Activated CD8-positive, alpha-beta memory T cell treated with anti-CD3 and anti-CD28 coated beads for 1 hour (primary cell): ENCODE data around the gene ATP6V1C2.

Source experiments
- DNase-seq, 2 donors: peaks; one replicate each; pipeline ENCODE4 v3.0.0-alpha.2; 2020; ENCODE audit warnings: low read depth in 1 of 2; ENCODE audit errors: extremely low read depth in 1 of 2

Gene ATP6V1C2, protein sequence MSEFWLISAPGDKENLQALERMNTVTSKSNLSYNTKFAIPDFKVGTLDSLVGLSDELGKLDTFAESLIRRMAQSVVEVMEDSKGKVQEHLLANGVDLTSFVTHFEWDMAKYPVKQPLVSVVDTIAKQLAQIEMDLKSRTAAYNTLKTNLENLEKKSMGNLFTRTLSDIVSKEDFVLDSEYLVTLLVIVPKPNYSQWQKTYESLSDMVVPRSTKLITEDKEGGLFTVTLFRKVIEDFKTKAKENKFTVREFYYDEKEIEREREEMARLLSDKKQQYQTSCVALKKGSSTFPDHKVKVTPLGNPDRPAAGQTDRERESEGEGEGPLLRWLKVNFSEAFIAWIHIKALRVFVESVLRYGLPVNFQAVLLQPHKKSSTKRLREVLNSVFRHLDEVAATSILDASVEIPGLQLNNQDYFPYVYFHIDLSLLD

DNA sequence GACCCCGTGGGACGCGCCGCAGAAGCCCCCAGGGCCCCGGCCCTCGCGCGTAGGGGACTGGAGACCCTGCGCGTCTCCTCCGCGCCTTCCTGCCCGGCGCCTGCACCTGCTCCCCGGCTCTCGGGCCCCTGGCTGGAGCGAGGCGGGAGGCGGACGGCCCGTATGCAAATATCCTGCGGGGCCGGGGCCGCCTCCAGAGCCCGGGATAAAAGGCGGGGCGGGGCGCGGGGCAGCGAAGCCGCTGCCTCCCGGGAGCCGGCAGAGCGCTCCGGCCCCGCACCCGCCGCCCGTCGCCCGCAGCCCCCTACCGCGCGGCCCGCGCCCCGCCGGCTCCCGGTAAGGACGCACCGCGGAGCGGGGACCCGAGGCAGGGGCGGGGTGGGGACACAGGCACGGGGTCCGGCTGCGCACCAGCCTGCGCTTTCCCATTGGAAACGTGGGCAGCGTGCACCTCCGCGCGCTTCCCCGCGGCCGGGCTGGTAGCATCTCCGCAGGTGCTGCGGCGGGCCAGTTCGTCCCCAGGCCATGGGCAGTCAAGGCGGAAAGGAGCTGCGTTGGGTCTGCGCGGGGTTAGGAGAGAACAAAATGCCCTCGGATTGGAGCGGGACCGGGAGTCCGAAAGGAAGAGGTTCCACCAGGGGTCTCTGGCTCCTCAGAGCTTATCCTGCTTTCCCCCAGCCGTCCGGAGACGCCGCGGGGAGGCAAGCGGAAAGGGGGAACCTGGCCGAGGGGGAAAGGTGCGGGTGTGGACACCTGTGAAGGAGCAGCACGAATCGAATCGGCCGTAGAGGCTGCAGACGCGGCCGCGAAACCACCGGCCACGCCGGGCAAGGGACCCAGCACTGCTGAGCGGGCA lies at the start of gene ATP6V1C2:
Gene ATP6V1C2, plus strand, starts transcription at position 235 of the 856 bp plus-strand sequence. CDS start 1,220 bp downstream, outside the sequence.
- no peak for DNase-seq

DNA sequence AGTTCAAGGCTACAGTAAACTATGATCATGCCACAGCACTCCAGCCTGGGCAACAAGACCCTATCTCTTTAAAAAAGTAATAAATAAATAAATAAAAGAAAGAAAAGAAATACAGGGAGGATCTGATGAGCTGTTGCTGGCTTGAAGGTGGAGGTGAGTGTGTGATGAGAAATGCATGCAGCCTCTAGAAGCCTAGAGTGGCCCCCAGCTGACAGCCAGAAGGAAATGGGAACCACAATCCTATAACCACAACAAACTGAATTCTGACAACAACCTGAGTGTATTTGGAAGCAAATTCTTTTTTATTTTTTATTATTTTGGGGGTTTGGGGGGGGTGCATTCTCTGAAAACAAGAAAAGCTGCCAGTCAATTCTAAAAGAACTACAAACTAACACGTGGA lies 46.3 kb upstream of the ATP6V1C2 start:
- no peak for DNase-seq

DNA sequence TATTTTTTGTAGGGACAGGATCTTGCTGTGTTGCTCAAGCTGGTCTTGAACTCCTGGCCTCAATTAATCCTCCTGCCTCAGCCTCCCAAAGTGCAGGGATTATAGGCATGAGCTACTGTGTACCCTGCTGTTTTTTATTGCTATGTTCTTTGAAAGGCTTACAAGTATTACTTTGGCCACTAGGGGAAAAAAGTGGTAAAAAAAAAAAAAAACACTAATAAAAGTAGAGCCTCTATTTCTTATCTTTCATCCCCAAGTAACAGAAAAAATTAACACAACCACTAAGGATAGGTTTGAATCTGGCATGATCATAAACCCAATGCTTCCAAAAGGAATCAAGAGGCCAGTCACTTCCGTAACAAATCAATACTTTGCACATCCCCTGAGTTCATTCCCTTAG lies 43.2 kb upstream of the ATP6V1C2 start:
- no peak for DNase-seq

DNA sequence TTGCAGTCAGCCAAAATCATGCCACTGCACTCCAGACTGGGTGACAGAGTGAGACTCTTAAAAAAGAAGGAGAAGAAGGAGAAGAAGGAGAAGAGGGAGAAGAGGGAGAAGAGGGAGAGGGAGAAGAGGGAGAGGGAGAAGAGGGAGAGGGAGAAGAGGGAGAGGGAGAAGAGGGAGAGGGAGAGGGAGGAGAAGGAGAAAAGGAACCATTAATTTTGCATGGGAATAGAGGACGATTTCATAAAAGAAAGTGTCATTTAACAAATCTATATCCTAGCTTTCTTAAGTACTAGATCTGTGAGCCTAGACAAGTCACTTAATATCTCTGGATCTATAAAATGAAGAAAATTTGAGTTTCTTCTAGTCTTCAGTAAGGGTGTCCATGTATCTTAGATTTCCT lies 41.2 kb upstream of the ATP6V1C2 start:
- DNase-seq = no peak

DNA sequence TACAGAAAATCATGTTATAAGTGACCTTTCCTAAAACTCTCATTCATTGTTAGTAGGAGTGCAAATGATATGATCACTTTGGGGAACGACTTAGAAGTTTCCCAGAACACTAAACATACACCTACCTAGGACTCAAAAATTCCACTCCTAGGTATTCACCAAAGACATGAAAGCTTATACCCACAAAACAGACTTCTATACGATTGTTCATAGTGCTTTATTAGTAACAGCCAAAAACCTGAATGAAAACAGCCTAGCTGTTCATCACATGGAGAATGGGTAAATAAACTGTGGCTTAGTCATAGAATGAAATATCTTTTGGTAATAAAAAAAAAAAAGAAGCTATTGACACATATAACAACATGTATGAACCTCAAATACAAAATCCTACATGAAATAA lies 40.5 kb upstream of the ATP6V1C2 start:
- no peak for DNase-seq

DNA sequence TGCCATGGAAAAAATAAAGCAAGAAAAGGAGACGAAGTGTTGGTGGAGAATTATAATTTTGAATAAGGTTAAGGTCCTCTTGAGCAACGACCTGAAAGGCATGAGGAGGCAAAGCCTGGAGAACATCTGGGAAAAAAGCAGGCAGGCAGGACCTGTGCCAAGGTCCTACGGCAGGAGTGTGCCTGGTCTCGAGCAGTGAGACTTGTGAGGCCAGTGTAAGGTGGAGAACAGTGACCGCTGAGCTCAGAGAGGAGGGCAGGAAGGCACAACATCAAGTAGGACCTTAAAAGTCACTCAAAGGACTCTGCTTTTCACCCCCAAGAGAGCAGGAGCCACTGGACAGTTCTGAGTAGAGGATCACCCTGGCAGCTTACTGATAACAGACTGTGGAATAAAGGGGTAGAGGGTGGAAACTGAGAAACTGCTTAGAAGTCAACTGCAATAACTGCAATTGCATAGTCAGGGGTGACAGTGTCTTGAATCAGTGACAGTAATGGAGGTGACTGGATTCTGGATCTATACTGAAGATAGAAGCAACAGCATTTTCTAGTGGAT lies 35.2 kb upstream of the ATP6V1C2 start:
- no peak for DNase-seq

DNA sequence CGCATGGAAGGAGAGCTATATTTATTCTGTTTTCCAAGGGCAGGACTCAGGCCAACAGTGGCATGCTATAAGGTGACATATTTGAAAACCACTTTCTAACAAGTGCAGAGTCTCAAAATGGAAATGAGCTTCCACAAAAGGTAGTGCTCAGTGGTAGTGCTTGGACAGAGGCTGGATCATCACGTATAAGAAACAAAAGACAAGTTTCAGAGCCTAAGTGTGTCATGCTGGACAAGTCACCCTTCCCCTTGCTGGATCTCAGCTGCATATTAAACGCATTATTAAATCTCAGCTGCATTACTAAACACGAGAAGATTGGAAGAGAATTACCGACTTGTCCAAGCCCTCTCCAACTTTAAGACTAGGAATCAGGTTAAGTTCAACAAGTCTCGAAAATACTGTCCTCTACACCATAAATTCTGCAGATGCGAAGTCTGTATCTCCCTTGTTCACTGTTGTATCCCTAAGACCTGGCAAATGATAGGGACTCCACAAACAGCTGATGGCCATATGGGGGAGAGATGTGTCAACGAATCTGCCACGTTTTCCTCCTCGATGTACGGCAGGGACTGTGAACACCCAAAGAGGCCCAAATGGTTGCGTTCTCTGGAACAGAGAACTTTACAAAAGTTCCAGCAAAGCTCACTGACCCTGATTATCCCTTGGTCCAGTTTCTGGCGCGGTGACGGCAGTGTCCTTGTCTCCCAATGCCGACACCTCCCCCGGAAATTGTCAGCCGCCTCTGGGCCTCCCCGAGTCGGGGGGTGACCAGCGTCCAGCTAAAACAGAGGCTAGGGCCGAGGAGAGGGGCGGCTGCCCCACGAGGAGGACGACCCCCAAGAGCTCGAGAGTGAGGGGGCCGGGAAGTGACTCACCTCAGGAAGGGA lies 32.3 kb upstream of the ATP6V1C2 start:
- no peak for DNase-seq

DNA sequence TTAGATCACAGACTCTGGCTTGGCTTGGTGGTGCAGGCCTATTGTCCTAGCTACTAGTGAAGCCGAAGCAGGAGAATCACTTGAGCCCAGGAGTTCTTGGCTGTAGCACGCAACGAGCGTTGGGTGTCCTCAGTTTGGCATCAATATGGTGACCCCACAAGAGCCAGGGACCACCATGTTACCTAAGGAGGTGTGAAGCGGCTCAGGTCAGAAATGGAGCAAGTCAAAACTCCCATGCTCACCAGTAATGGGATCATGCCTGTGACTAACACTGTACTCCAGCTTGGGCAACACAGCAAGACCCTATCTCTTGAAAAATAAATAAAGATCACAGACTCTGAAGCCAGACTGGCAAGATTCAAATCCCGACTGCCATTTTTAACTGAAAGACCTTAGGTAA lies 29.9 kb upstream of the ATP6V1C2 start:
- no peak for DNase-seq

DNA sequence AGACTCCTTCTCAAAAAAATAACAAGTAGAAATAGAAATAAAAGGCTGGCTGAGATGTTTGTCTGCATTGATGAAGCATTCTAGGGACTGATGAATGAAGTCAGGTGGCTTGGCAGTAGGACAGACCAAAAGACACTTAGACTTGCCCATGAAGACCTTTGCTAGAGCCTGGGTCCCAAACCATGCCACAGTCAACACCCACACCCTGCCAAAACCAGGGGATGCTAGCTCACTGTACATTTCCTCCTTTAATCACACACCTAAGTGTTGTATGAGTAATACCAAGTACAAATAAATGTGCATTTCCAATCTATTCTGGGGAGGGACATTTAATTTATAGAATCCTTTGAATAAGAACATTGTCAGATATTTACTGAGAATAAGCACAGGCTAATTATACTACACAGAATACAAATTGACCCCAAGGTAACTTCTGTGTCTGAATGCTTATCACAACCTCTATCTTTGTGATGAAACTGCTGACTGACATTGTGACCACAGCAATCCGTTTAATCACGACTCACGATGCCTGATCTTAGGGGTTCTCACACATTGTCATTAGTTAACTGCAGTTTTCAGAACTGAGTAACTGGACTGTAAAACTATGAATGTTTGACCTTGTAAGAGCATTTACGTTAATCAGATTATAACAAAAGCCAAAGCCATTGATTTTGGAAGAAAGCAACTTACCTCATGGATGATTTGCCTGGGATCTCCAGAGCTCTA lies 21.2 kb upstream of the ATP6V1C2 start:
- no peak for DNase-seq

DNA sequence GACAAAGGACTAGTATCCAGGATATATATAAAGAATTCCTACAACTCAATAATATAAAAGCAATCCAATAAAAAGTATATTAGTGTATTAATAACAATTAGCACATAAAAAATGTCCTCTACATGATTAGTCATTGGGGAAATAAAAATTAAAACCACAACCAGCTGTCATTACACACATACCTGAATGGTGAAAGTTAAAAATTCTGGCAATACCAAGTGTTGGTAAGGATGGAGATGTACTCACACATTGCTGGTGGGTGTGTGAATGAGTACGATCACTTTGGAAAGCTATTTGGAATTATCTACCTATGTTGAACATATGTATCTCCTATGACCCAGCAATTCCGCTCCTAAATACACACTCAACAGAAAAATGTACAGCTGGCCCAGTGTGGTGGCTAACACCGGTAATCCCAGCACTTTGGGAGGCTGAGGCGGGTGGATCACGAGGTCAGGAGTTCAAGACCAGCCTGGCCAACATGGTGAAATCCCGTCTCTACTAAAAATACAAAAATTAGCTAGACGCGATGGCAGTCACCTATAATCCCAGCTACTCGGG lies 17.3 kb upstream of the ATP6V1C2 start:
- no peak for DNase-seq

DNA sequence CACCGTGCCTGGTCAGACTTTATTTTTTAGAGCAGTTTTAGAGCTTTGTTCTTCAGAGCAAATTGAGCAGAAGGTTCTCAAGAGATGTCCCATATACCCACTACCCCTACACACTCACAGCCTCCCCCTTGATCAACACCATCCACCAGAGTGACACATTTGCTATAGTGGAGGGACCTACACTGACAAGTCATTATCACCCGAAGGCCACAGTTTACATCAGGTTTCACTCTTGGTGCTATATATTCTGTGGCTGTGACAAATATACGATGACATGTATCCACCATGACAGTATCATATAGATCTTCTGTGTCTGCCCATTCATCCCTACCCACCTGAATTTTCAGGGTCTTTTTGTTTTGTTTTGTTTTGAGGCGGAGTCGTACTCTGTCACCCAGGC lies 15.4 kb upstream of the ATP6V1C2 start:
- no peak for DNase-seq

DNA sequence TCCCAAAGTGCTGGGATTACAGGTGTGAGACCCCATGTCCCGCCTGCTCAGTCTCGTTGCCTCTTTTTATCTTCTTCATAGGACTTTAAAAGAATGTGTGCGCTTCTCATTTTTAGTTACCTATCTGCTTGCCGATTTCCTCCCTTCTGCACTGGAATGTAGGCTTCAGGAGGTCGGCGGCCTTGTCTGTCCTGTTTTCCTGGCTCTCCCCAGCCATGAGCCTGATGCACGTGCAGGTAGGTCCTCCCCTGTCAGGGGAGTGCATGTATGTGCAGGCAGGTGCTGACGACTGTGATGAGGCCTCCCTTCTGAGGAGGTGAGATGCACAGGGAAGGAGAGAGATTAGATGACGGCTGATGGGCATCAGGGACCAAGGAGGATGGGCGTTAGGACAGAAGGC lies 13.6 kb upstream of the ATP6V1C2 start:
- no peak for DNase-seq

DNA sequence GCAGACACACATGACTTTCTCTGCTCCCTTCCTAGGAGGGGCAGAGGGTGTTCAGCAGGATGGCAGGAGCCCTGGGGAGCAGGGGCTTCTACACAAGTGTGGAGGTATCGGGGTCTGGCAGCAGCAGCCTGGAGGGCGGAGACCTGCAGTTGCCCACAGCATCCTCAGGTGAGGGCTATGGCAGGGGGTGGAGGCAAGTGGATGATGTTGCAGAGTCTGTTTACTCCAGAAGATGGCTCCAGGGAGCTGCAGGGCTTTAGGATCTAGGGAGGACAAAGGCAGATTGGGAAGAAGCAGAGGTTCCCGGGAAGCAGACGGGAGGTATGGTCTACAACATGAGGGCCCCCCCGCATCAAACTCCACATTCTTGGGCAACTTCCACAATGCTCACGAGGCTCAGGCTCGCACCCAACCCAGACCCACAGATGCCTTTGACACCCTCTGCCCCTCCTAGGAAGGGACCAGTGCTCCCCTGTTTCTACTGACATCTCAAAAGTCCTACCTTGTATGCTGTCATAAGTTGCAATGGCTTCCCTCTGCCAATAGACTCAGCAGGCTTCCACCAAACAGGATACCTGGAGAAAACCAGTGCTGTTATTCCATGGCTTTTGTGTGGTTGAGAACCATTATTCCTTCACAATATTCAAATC lies 12.0 kb upstream of the ATP6V1C2 start:
- no peak for DNase-seq

DNA sequence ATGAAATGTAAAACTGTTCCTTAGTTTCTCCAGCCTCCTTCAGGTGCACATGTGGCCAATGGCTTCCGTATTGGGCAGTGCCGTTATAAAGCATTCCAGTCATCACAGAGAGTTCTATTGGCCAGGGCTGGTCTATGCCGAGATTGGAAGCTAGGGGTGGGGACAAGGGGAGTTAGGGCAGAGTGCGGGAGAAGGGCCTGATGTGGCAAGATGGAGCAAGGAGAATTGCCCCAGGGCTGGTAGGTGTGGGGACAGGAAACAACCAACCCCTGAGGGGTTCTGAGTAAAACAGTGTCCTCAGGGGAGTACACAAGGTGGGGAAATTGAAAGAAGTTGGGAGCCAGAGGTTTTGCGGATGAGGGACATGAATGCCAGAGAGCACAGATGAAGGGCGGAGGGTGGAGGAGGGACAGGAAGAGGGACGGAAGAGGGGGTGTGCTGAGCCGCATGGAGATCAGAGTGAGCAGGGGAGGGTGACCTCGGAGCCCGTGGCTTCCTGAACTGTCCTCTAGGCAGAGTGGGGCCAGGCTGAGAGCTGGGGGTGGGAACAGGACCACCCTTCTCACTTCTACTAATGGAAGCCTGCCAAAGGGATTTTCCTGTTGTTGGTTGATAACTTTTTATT lies 9.1 kb upstream of the ATP6V1C2 start:
- DNase-seq = no peak

DNA sequence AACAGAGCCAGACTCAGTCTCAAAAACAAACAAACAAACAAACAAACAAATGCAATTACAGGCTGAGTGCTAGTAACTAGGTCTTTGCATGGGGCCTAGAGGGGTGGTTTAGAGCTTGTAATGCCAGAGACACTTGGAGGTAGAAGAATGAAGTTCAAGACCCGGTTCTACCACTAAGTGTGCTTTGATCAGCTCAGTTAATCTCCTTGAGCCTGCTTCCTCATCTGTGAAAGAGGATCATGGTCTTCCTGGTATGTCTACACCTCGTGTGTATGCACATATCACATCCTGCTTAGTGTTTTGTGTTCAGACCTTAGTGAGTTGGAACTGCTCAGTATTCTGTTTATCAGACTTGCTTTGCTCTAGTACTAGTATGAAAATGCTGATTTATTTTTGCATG lies 4.8 kb upstream of the ATP6V1C2 start:
- DNase-seq = no peak

DNA sequence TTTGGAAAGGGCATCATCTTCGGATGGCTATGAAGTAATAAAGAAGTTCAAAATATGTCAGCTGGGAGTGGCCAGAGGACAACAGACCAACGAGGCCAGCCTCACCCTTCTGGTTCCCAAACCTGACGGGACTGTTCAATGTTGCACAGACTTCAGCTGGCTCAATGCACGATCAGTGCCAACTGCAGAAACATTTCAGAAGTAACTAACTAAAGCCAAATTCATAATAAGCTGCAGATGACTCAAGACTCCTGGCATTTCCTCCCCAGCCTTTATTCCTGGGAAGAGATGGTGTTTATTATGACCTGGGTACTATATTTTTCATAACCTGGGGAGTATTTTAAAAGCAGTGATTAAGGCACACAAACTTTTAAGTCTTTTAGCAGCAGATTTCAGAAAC lies 3.8 kb upstream of the ATP6V1C2 start:
- DNase-seq = no peak

DNA sequence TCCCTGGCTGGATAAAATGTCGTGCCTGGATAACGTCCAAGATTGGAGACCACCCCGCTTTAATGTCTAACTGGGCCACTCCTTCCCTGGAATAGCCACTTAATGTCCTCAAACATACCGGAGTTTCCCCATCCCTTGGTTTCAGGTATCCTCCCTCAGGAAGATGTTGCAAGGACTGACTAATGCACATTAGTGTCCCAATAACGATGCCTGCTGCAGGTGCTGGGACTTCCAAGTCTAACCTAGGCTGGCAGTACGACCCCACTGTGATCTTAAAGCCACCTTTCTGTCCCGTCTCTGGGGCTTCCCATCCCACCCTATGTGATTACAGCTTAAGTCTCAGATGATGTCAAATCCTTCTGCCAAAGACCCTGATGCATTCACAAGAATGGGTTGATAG lies 1.1 kb upstream of the ATP6V1C2 start:
- DNase-seq = no peak

DNA sequence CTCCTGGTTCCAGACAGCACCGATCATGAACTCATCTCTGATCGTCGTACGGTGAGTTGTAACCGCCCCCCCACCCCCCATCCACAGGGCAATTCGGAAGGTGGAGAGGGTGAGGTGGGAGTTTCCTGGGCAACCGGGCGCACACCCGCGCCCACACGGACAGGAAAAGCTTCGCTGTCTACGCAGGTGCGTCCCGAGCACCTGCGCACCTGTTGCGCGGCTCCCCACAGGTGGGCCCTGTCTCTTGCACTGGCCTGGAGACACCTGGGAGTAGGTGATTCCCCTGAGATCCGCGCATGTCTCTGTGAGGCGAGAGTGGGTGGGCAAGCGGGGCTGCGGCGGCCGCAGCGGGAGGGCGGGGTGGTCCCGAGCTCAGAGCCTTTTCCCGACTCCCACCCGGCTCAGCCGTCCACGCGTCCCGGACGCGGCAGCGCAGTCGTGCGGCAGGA lies 459 bp upstream of the ATP6V1C2 start:
- no peak for DNase-seq
